GM21717 (cell line): ENCODE data around the gene NRCAM.
A peak's percentile ranks its signal among the peaks of the same experiment; 100 is the strongest.

Experiments used
- ATAC-seq: cut with Tn5 transposase; IDR thresholded peaks from one replicate; pipeline ENCODE4 v1.9.1; 2021; ENCODE audit warnings: mild to moderate bottlenecking, moderate library complexity; ENCODE audit not compliant: unreplicated experiment

The NRCAM gene

DNA sequence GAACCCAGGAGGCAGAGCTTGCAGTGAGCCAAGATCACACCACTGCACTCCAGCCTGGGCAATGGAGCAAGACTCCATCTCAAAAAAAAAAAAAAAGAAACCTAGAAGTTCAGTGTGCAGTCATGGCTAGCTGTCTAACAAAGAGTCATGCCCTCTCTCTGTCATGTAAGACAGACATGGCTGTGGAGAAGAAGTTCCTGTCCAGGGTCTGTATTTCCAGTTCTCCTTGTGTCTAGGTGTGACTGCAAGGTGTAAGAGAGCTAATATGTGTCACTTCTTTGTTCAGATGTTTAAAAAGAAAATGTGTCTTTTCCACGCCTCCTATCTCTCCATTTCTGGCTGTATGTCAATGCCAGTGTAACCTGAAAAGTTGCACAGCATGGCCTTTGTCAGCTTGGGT lies 139.5 kb downstream of the NRCAM start:
- no peak for ATAC-seq

DNA sequence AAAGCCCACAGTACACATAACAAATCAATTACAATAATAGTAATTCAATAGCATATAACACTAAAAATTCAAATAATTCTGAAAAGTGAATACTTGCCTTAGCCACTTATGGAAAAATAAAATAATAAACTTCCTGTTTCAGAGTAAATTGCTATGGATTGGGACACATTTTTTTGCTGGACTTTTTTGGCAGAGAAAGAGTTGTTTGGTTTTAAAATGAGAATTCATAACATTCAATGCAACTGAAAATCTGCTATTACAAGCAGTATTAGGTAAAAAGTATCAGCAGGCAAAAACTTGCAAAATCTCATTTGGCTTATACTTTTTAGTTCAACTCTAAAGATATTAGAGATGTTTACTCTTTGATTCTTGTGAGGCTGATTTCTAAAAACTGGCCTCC lies 141.7 kb downstream of the NRCAM start:
- ATAC-seq = no peak

DNA sequence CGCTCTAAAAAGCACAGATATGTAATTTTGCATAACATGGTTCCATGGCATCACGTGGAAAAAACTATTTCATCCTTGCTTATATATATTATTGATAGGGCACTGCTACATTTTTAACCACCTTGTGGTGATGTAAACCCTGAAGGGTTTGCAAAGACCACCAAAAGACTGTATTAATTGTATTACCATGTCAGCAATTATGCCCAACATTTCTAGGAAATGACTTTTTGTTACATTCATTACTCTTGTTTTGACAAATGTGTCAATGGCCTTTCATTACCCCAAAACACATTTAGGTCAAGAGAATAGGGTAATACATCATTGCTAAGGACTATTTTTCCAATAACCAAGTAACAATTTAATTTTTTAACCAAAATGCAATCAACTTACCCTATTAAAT lies 142.2 kb downstream of the NRCAM start:
- ATAC-seq = no peak

DNA sequence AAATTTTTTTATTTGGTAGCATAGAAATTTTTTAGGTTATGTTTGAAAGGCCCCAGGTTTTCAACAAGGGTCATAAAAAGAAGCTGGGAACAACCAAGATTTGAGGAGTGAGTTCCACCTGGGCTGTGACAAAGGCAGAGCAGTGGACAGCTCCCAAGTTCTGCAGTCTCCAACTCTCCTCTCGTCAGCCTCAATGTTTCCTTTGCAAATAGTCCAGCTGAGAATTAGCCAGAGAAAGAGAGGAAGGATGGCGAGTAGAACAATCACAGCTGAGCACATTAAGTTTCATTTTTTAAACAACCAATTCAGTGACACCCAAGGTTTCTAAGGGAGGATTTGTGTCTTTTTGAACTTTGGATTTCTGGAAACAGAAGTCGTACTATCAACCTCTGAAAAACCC lies 143.2 kb downstream of the NRCAM start:
- ATAC-seq = no peak

DNA sequence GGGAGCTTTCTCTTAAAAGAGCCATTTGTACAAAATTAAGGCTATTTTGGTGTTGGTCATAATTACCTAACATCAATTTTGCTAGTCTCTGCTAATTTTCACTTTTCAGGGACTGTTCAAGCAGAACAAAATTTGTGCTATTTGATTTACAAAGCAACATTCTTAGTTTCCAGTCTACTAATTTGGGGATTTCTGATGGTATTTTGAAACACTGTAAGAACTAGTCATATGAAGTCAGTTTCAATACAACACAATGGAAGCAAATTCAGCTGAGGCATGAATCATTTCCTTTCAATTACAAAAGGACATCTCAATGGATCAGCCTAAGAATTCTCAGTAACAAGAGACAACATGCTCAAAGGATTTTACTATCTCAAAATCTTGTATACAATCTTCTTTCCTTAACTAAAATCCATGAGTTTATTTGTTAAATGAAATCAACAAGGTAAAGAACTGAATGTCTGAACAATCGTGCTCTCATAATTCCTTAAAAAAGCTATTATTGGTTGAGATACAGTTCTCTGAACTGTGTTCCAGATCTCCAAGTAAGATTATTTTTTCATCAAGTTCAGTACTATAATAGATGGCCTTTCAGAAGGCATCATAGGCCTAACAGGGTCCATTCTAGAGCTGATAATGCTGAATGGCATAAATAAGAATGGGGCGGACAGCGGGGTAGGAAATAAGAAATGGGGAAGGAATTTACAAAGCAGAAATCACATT lies 144.6 kb downstream of the NRCAM start:
- peak; percentile 55 for ATAC-seq

DNA sequence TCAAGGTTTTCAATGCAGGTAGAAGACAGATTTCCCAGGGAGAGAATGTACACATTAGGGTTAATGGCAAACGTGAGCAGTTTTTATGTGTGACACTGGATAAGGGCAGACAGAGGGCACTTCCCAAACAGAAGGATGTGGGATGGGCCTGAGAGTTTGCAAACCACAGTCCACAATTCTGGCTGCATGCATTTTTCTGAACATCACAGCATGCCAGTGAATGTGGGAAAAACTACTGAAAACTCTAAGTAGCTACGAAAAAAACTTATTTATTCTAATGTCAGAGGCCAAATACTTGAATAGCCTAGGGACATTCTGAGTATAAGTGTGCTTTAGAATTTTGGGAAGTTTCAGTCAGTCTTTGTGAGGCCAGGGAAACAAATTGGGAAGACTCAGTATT lies 145.9 kb downstream of the NRCAM start:
- no peak for ATAC-seq

DNA sequence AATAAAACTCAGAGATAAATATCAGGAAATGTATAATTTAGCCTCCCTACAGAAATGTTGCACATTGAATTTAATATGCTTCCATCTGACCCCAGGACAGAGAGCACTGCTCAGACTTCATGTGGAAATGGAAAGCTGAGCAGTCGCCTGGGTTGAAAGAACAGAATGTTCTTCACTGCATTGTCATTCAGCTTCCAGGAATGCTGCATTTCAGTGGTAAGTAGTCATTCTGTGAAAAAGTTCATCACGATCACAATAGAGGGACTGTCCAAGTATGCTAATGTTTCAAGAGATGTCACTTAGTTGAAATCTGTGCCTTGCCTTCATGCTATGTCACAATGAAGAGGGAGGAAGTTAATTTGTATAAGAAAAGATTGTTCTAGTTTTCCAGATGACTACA lies 147.3 kb downstream of the NRCAM start:
- peak; percentile 69 for ATAC-seq

DNA sequence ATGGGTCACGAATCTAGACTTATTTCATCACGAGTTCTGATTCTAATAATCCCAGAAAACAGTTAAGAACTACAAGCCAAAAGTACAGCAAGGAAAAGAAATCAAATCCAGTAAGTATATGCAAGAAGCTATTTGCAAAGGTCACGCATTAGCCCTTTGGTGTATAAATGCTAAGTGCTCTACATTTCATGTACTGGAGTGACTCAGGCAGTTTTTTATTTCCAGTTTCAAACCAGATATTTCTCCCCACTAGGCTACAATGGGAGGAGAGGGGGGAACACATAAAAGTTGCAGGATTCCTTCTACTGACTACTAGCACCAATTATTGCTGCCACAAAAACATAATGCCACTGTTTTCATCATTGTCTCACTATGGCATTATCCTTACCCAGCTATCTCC lies 148.0 kb downstream of the NRCAM start:
- ATAC-seq = no peak

DNA sequence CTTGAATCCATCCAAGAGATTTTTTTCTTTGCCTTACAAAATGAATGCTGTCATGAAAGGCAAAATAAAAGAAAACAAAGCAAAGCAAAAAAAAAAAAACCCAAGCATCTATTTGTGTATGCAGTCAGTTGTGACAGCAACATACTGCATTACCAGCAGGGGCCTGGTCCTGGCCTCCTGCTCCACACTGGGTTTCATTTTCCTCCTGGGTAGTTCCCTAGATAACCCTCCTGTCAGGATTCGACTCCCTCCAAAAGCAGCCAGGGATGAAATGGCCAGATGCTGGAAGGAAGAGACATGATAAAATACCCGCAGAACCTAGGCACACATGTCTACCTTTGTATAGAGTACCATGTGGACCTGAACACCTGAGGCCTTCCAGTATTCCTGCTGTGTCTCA lies 148.6 kb downstream of the NRCAM start:
- ATAC-seq = no peak

DNA sequence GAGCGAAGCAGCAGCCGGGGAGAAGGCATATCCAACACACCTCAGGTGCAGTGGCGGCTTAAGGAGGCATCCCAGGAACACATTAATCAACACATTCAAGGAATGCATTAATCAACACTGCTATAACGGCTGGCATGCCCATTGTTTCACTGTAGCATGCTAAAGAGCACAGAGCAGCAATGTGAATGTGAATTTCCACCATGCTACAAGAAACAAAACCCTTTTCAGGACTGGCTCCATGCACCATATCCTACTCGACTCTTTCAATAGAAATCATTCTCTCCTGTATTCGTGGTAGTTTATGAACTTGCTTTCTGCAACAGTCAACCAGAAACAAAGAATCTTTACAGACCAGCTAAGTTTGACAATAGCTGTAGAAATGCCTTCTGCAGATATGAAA lies 149.0 kb downstream of the NRCAM start:
- ATAC-seq = no peak

DNA sequence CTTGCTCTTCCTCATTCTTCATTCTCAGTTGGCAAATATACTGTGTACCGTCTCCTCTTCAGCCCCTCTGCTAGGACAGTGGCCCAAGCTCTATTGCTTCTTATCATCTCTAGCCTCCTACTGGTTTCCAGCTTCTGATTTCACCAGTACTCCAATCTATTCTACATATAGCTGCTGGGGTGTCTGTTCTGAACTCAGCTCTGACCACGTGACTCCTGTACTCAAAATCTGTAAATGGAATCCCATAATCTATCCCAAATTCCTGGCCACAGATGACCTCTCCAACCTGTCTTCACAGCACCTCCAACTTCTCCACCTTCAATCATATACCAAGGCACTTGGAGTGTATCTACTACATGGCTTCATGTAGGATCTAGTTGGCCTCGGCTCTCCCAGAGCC lies 152.9 kb downstream of the NRCAM start:
- ATAC-seq = no peak

DNA sequence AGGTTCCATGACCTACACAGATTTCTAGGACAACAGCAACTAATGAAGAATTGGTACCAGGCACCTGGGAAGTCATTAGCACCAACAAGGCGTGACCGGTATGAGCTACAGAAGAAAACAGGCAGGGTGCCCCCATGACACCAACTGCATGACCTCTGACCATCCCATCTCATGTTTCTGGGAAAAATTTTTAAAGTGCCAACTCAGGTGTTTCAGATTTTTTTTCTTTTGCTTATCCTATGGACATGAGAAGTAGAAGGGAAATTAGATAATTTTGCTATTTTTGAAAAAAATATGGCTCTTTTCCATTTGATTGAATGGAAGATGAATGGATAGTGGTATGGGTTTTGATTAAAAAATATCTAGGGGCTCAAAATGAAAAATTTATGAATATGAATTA lies 154.8 kb downstream of the NRCAM start:
- no peak for ATAC-seq

DNA sequence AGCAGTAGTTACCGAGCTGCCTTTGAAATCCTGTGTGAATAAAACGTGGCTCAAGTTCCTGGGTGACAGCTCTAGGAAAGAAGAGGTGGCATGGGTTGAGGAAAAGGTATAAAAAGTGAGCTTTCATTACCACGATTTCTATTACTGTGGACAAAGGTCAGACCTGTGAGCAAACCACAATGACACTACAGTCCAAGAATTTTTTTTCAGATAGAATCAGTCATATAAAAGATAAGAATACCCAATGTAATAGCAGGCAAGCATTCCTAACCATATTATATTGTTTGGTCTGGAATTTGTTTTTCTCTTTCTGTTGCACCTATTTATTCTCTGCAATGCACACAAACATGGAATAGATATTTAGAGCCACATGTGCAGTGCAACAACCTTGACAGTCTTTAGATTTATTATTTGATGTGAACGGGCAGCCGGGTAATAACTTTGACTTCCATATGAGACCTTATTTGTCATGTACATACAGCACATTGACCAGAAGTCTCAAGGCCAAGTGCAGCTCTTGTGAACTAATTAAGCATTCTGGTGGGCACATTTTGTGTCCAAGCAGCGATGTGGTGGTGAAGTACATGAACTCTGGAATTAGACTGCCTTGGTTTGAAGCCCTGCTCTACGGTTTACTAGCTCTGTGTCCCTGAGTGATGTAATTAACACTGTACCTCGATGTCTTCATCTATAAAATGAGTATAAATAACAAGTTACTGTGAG lies 156.8 kb downstream of the NRCAM start:
- no peak for ATAC-seq

DNA sequence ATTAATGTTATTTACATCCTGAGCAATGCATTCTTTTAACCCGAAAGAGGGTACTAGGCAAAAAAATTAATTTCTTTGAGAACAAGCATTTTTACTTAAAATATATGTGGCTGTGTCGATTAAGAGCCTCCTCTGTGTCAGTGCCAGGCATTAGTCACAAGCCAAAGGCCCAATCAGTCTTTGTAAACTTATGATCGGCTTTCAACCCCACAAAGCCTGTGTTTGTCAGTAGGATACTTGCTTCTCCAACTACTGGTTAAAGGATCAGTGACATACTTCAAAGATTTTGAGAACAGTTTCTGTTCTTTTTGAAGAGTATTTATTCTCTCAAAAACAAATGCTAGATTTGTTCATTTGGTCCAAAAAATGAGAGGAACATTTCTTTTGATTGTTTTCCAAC lies 159.3 kb downstream of the NRCAM start:
- ATAC-seq = no peak

DNA sequence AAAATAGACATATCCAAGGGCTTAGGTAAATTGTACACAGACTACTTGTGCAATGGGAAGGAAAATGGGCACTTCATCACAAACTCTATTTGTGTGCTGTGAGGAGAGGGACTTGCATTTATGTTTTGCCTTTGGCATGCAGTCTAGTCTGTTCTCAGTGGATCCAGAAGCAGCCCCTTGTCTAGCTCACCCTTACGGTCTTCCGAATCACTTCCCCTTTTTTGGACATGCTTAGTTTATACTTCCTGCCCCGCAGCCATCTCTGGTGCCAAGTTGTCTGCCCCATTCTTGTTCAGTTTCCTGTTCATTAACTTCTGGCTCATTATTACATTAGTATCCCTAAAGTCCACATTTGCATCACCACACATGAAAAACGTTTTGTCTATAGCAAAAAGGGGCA lies 161.6 kb downstream of the NRCAM start:
- peak; percentile 95 for ATAC-seq

DNA sequence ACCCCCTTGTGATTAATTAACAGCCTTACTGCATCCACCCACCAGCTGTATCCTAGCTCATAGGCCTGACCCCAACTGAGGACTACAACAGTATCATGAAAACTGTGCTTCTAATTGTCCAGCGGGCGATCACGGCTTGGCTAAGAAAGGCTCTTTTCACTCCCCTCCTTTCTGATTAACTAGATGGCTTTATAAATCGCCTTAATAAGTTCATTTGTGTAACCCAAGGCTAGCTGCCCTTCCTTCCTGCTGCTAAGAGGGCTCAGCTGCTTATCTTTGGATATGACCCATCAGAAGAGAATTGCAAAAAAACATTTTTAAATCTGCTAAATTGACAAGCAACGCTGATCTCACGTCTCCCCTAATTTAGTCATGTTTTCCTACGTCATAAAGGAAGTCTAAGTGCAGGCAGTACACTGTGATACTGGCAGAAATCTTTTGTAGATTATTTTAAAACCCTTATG lies 163.1 kb downstream of the NRCAM start:
- no peak for ATAC-seq

DNA sequence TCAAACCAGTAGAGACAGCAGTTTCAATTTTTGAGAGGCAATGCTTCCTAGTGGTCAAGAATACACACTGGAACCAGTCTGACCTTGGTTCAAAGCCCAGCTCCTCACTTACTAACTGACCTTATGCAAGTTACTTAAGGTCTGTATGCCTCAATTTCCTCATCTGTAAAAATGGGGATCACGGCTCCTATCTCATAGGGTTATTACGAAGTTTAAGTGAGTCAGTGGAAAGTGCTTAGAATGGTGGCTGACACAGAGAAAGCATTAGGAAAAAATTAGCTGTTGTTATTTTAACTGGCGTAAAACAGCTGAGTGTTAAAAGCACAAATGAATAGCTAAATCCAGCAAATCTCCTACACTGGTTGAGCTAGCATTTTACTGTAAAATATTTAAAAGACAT lies 163.7 kb downstream of the NRCAM start:
- no peak for ATAC-seq

DNA sequence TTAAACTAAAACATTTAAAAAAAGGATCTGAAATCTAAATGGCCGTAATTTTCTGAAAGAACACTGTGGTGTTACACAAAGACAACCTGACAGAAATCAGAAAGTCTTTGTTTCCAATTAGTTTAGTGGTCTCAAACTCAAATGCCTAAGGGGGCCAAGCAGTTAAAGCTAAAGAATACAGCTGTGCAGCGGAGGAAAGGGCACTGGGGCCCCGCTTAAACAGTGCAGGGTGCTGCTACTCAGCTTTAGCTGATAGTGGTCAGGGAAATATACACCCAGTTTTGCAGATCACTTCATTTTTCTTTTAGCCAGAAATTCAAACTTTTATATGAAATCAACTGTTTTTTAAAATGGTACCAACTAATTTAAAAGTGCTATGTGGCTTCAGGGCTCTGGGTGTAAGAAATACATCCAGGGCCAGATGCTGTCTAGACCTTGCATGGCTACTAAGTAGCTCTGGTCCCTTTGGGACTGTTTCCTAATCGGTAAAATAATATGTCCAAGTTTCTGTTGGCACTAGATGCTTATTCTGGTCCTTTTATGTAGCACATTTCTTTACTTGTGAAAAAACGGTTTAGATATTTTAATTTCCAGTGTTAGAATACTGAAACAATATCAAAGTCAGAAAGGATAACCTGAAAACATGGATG lies 164.3 kb downstream of the NRCAM start:
- no peak for ATAC-seq

DNA sequence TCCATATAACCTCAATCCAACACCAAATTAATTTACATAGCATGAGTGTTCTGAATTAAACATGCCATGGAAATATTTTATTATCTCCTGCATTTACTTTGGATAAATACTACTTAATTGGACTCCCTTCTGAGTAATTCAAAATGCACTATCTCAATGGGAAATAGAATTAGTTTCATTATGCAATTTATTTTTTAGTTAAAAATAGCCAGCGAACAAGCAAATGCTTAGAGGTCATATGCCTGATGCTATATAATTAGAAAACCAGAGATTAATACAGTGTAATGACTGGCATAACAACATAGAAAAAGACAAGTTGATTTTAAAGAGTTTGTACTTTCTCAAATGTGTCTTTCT lies 165.1 kb downstream of the NRCAM start:
- no peak for ATAC-seq

DNA sequence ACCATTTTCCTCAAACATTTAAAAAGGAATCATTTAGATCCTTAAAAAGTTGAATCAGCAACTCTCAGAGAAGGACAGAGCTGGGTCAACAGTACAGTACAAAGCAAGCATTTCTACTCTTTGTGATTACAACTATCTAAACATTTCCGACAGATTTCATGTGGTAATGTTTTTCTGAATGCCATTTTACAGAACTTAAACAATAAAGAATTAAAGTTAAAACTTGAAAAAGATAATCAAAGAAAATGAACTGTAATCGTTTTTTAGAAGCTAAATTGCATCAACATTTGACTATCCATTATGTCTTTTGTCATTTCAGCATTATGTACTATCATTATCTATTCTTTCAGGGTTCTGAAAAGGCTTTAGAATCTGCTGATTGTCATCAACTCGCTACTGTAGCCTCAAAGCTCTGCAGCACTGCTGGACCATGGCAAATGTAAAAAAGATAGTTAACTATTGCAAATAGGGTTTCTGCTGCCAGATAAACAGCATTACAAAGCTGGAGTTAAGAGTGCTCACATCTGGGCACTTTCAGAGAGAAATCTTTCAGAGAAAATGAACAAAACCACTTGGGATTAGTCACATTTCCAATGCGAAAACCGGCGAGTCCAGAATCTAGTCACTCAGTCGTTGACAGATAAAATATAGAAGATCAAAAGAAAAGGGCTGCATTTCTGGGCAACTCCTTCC lies 165.6 kb downstream of the NRCAM start:
- no peak for ATAC-seq

DNA sequence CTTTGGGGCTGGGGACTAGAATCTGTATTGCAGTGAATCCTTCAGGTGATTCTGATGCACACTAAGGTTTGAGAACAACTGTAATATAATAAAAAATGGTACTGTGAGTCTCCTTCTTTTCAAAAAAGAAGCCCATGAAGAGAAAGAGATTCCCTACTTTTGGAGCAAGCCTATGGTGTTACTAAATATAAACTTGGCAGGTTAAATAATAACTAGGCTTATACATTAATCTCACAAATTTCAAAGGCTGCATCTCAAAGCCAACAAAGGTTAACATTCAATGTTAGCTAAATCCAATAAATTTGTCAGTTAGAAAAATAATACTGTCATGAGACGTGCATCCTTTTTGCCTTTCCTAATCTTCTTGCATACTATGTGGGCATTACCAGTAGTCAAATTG lies 166.4 kb downstream of the NRCAM start:
- no peak for ATAC-seq

DNA sequence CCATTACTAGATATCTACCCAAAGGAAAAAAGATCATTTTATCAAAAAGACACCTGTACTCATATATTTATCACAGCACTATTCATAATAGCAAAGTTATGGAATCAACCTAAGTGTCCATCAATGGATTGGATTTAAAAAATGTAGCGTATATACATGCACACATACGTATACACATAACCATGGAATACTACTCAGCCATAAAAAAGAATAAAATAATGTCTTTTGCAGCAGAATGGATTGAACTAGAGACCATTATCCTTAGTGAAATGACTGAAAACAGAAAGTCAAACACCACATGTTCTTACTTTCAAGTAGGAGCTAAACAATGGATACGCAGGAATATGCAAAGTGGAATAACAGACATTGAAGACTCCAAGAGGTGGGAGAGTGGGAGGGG lies 168.4 kb downstream of the NRCAM start:
- no peak for ATAC-seq
